ENCODE results near the gene AP1M1.
A peak's percentile ranks its signal among the peaks of the same experiment; 100 is the strongest.
"Not testable (repeated sequence)": the region's sequence is repeated elsewhere in the genome, so short reads cannot be mapped to it uniquely, and the experiment has no call there.

Gene AP1M1

GRCh38 chr19:16197622-16198369 is at the start of gene AP1M1:
Gene AP1M1, plus strand, starts transcription at chr19:16197911. Its CDS starts 116 bp downstream, at chr19:16198027.
- peak; percentile 96 for DNase-seq

DNA sequence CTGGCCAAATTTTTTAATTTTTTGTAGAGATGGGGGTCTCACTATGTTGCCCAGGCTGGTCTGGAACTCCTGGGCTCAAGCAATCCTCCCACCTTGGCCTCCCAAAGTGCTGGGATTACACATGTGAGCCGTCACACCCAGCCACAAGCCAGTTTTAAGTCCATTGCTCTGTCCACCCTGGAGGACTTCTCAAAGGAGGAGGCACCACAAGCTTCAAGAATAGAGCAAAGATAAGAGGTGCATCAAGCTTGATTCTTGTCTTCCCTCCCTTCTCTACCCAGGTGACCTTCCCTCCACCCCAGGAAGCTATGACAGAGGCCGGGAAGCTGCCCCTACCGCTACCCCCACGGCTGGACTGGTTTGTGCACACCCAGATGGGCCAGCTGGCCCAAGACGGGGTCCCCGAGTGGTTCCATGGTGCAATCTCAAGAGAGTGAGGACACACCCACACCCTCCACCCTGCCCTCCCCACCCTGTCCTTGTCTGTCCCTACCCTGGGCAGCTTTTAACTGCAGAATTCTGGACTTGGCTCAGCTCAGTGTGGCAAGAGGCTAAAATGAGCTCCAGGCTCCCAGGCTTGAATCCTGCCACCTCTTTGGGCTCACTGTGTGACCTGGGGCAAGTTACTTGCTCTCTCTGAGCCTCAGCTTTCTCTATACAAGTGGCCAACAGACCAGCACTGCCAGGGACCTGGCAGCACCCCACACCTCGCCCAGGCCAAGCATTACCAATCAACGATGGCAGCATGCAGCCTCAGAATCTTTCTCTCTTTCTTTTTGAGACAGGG is 49.1 kb upstream of the AP1M1 start:
- DNase-seq: no peak

DNA sequence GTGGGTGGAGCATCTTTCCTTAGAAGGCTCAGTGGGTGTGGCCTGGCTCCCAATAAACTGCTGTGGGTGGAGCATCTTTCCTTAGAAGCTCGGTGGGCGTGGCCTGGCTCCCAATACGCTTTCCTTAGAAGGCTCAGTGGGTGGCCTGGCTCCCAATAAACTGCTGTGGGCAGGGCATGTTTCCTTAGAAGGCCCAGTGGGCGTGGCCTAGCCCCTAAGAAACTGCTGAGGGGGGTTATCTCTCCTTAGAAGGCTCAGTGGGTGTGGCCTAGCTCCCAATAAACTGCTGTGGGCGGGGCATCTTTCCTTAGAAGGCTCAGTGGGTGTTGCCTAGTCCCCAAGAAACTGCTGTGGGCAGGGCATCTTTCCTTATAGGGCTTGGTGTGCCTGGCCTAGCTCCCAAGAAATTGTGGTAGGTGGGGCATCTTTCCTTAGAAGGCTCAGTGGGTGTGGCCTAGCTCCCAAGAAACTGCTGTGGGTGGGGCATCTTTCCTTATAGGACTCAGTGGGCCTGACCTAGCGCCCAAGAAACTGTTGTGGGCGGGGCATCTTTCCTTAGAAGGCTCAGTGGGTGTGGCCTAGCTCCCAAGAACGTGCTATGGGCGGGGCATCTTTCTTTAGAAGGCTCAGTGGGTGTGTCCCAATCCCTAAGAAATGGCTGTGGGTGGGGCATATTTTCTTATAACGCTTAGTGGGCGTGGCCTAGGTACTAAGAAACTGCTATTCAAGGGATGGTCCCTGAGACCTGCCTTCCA is 44.0 kb upstream of the AP1M1 start:
- no peak for DNase-seq

GRCh38 chr19:16154557-16154956 is 43.2 kb upstream of the AP1M1 start:
- no peak for DNase-seq

DNA sequence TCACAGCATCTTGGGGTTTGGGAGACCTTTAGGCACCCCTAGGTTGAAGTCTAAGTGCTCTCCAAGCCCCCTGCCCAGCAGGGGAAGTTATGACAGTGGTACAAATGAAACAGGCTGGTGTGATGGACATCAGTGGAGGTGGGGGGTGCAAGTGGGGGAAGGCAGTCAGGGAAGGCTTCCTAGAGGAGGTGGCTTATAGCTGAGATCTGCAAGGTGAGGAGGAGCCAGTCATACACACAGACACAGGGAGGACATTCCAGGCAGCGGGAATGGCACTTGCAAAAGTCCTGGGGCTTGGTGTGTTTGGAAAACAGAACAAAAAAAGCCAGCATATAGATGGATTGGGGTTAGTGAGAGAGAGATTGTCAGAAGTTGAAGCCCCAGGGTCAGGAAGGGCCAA is 42.6 kb upstream of the AP1M1 start:
- DNase-seq: no peak

GRCh38 chr19:16156904-16157303 is 40.8 kb upstream of the AP1M1 start:
- DNase-seq: no peak

- no peak for DNase-seq
Observed at GRCh38 chr19:16157601-16158000, 40.1 kb upstream of the AP1M1 start.

- no peak for DNase-seq
Observed at GRCh38 chr19:16159655-16160054, 38.1 kb upstream of the AP1M1 start.

GRCh38 chr19:16160445-16160942 is 37.2 kb upstream of the AP1M1 start:
- DNase-seq: no peak

GRCh38 chr19:16160943-16161560 is 36.7 kb upstream of the AP1M1 start:
- peak; percentile 77 for DNase-seq

- DNase-seq: peak; percentile 73
Observed at GRCh38 chr19:16161840-16162239, 35.9 kb upstream of the AP1M1 start.

DNA sequence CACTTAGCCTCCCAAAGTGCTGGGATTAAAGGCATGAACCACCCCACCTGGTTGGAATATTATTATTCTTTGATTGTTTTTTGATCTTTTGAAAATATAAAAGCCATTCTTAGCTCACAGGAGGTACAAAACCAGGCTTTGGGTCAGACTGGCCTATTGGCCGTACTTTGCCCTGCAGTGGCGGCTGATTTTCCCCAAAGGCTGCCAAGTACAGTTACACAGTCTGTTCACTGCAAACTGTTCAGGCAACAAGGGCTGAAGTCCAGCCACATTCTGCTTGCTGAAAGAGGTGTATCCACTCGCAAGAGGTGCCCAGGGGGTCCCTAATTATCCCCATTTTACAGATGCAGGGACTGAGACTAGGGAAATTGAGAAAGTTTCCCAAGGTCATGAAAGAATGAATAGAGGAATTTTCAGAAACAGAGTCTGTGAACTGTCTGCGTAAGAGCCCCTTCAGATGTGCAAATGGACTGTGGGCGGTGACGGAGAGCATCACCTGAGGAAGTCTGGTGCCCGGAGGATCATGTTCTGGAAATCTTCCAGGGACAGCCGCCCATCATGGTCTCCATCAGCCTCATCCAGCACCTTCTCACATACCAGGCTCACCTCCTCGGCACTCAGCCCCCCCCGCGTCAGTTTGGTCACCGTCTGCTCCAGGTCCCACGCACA is 33.4 kb upstream of the AP1M1 start:
- no peak for DNase-seq

DNA sequence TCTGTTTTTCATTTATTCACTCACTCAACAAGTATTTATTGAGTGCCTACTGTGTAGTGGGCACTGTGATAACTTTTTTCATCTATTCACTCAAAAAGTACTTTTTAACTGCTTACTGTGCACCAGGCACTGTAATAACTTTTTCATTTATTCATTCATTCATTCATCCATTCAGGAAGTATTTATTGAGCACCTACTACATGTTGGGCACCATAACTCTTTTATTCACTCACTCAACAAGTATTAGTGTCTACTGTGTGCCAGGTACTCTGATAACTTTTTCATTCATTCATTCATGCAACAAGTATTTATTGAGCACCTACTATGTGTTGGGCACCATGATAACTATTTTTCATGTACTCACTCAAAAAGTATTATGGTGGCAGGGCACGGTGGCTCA is 31.3 kb upstream of the AP1M1 start:
- DNase-seq: no peak

GRCh38 chr19:16167055-16167454 is 30.7 kb upstream of the AP1M1 start:
- DNase-seq: no peak

GRCh38 chr19:16168465-16169081 is 29.1 kb upstream of the AP1M1 start:
- no peak for DNase-seq

DNA sequence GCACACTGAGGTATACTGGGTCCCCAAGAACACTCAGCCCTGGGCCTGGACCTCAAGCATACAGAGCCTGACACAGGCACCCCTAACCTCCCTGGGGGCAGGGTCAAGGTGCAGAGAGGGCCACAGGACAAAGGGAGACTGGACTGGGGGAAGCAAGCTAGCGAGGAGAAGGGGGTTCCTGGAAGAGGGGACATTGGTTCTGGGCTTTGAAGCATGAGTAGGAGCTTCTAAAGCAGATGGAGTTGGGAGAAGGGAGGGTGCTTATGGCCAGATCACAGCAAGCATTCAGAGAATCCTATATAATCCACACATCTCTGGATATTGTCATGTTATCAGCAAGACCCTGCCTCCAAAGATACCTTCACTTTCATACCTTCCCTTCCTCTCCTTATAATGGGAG is 27.6 kb upstream of the AP1M1 start:
- no peak for DNase-seq

DNA sequence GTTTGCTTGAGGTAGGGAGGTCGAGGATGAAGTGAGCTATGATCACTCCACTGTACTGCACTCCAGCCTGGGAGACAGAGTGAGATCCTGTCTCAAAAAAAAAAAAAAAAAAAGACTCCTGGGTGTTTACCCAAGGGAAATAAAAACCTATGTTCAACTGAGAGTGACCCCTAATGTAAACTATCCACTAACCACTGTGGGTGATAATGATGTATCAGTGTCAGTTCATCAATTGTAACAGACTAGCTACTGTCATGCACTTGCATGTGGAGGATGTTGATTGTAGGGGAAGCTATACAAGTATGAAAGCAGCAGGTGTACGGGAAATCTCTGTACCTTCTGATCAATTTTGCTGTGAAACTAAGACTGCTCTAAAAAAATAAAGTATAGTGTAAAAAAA is 21.8 kb upstream of the AP1M1 start:
- no peak for DNase-seq

DNA sequence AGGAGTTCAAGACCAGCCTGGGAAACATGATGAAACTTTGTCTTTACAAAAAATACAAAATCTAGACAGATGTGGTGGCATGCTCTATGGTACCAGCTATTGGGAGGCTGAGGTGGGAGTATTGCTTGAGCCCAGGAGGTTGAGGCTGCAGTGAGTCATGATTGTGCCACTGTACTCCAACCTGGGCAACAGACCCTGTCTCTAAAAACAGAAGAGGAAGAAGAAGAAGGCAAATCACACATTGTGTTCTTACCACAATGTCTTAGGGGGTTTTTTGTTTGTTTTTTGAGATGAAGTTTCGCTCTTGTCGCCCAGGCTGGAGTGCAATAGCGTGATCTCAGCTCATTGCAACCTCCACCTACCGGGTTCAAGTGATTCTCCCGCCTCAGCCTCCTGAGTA is 18.8 kb upstream of the AP1M1 start:
- not testable (repeated sequence) for DNase-seq

GRCh38 chr19:16180611-16181010 is 17.1 kb upstream of the AP1M1 start:
- peak; percentile 91 for DNase-seq

- no peak for DNase-seq
Observed at GRCh38 chr19:16184665-16185122, 13.0 kb upstream of the AP1M1 start.

DNA sequence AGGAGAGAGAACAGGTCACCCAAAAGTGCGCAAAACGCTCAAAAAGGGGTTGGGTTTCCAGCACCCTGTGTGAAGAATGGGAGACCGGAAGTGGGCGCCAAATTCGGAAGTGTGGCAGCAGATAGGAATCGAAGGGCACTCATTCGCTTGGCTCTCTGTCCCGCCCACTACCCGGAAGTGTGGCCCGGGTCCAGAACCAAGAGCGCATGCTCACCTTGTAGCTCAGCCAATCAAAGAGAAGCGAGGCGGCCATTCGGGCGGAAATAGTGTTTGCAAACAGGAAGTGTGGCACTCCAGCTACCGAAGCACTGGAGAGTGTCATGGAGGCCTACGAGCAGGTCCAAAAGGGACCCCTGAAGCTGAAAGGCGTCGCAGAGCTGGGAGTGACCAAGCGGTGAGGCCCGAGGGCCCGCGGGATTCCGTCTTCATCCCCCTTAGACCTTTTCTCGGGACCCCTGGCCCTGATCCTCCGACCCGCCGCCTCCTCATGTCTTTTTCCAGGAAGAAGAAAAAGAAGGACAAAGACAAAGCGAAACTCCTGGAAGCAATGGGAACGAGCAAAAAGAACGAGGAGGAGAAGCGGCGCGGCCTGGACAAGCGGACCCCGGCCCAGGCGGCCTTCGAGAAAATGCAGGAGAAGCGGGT is 12.5 kb upstream of the AP1M1 start, which contains the start of gene FAM32A:
Gene FAM32A, plus strand, starts transcription at position 288 of the 645 bp plus-strand sequence. Its CDS starts 33 bp downstream, at position 321.
- DNase-seq: peak; percentile 99

Measured in fibroblast of skin of right quadriceps (primary cell).